Astrocyte (in vitro differentiated cells and primary cell): ENCODE measurements around the gene PIAS2.

Experiments used
- EZH2 ChIP-seq: IDR thresholded peaks from 2 replicates; pipeline ENCODE4 v1.6.1; 2012; ENCODE audit warnings: mild to moderate bottlenecking, low read length, inconsistent platforms; ENCODE audit not compliant: insufficient read depth
- TF ChIP-seq, protein P1 (sequence below): IDR thresholded peaks from 2 replicates; pipeline ENCODE4 v1.5.1; 2011; ENCODE audit warnings: low read depth, mild to moderate bottlenecking, inconsistent platforms, low read length, moderate library complexity; ENCODE audit not compliant: insufficient read depth

GRCh38 chr18:46888965-46889364 is 28.3 kb downstream of the PIAS2 start:
- TF ChIP-seq, protein P1, sequence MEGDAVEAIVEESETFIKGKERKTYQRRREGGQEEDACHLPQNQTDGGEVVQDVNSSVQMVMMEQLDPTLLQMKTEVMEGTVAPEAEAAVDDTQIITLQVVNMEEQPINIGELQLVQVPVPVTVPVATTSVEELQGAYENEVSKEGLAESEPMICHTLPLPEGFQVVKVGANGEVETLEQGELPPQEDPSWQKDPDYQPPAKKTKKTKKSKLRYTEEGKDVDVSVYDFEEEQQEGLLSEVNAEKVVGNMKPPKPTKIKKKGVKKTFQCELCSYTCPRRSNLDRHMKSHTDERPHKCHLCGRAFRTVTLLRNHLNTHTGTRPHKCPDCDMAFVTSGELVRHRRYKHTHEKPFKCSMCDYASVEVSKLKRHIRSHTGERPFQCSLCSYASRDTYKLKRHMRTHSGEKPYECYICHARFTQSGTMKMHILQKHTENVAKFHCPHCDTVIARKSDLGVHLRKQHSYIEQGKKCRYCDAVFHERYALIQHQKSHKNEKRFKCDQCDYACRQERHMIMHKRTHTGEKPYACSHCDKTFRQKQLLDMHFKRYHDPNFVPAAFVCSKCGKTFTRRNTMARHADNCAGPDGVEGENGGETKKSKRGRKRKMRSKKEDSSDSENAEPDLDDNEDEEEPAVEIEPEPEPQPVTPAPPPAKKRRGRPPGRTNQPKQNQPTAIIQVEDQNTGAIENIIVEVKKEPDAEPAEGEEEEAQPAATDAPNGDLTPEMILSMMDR = no peak
- no peak for TF ChIP-seq EZH2
